Measurements from ENCODE around the gene ZMYND8. TPM values are rescaled to one million over a fixed set of nuclear protein-coding genes. Genes with fewer than 3 reads are reported as not detected.

Gene ZMYND8
- total RNA-seq, 2 donors from 2014 or later: 42.1 to 65.7 TPM

DNA sequence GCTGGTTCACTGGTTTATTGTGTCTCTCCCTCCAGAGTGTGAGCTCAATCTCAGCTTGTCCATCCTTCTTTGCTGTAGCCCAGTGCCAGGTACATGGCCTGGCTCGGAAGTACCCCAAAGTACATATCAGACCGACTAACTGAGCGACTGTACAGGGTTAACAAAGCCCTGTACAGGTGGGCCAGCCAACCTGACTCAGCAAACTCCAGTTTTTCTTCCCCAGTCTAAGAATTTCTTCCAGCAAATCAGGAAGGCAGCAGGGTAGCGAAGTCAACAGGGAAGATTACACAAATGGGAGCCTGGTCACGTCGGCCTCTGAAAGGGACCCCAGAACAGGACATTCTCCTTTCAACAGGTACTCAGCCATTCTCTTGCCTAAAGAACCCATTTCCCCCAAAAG lies 31.3 kb downstream of the ZMYND8 start:
- H3K4me3 Mint-ChIP-seq: no peak overlapping the region
- no peaks in the 10 kb centered on the region for H3K9me3 Mint-ChIP-seq
- H3K4me1 Mint-ChIP-seq (ENCODE audit: low read depth in 2 of 2): peaks cover 23% of the 10 kb centered on the region in 2 donors
- H3K36me3 Mint-ChIP-seq: no peaks in the 10 kb centered on the region
- DNase-seq (ENCODE audit: low spot score) (no peak), ATAC-seq (no peak)
- peak overlapping the region; percentile 31 to 65 for H3K27ac Mint-ChIP-seq
- no peaks in the 10 kb centered on the region for H3K27me3 Mint-ChIP-seq

DNA sequence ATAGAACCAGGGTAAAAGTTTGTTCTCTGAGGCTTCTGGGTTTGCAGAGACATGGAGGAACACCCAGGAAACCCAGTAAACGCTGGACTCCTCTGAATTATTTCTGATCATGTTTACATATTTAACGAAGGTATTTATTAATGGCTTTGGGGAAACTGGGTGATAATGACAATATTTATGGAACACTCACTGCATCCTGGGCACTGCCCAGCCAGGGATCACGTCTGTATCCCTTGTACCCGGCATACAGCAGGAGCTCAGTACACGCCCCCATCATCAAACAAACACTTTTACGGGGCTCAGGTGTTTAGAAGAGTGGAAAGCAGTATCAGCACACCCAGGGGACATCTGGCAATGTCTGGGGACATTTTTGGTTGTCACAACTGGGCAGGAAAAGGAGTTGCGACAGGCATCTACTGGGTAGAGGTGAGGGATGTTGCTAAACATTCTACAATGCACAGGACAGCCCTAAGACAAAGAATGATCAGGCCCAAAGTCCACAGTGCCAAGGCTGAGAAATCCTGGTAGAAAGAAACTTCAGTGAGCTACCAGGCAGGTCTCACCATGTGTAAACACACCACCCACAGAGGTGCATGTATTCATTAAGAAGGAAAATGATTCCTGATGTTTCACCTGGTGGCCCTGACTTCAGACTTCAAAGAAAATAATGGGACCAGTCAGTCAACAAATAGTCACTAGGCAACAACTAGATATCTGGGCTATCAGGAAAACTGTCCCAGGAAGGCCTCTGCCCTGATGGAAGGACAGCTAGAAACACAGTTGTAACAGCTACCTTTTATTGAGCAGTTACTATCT lies 35.3 kb downstream of the ZMYND8 start:
- Mint-ChIP-seq H3K9me3 (no peaks in the 10 kb centered on the region), H3K36me3 (no peaks in the 10 kb centered on the region), H3K27ac (peak overlapping the region; percentile 98 to 99), H3K4me3 (peak overlapping the region; percentile 63), H3K27me3 (no peaks in the 10 kb centered on the region), H3K4me1 (ENCODE audit: low read depth in 2 of 2) (peaks cover 46 to 56% of the 10 kb centered on the region in 2 donors)
- ATAC-seq: peak in 1 of 2 donors; percentile 62
- DNase-seq (ENCODE audit: low spot score): no peak

GRCh38 chr20:47319517-47320252 lies 36.8 kb downstream of the ZMYND8 start:
- Mint-ChIP-seq H3K9me3 (no peaks in the 10 kb centered on the region), H3K36me3 (no peaks in the 10 kb centered on the region), H3K4me1 (ENCODE audit: low read depth in 2 of 2) (peaks cover 52 to 61% of the 10 kb centered on the region in 2 donors), H3K27me3 (no peaks in the 10 kb centered on the region), H3K27ac (peak overlapping the region; percentile 98 to 99), H3K4me3 (peak overlapping the region; percentile 82)
- DNase-seq (ENCODE audit: low spot score) (no peak), ATAC-seq (no peak)

DNA sequence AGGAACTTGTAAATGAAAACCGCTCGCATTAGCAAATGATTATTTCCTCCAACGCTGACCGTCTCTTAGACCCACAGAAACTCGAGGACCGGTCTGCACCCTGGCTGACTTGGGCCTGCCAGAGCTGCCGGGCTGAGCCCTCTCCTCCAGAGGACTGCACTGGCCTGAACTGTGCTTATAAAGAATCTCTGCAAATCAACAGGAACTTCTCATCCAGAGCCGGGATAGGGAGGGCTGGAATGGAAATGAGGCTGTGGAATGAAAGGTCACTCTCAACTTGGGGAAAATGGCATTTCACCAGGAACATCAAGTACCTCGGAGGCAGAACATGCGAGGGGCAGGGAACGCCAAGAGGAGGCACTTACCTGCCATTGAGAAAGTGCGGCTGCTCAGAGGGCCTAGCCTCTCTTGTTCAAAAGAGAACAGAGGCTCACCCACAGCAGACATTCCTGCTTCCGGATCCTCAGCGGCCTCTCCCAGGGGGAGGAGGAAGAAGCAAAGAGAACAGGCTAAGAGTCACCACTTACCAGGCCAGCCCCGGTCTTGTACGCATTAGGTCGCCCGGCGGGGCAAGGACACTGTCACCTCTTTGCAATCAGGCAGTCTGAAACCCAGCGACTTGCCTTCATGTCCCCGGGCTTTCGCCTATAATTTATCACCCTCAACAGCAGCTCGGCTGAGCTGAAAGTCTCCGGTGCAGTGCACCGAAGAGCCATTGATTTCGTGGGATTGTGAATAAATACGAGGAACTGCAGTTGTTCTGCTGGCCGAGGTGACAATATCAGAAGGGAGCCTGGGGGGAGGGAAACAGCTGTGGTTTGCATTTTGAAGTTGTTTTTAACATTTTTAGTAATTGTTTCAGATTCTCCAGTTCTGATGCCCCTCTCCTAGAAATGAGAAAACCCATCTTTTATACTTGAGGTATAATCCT lies 37.6 kb downstream of the ZMYND8 start:
- H3K27me3 Mint-ChIP-seq: no peaks in the 10 kb centered on the region
- H3K4me1 Mint-ChIP-seq (ENCODE audit: low read depth in 2 of 2): peaks cover 57% of the 10 kb centered on the region in 2 donors
- H3K27ac Mint-ChIP-seq: peak overlapping the region; percentile 98 to 99
- ATAC-seq: peak; percentile 40 to 67
- no peaks in the 10 kb centered on the region for H3K36me3 Mint-ChIP-seq
- peak overlapping the region; percentile 82 for H3K4me3 Mint-ChIP-seq
- no peaks in the 10 kb centered on the region for H3K9me3 Mint-ChIP-seq
- DNase-seq (ENCODE audit: low spot score): peak; percentile 62

DNA sequence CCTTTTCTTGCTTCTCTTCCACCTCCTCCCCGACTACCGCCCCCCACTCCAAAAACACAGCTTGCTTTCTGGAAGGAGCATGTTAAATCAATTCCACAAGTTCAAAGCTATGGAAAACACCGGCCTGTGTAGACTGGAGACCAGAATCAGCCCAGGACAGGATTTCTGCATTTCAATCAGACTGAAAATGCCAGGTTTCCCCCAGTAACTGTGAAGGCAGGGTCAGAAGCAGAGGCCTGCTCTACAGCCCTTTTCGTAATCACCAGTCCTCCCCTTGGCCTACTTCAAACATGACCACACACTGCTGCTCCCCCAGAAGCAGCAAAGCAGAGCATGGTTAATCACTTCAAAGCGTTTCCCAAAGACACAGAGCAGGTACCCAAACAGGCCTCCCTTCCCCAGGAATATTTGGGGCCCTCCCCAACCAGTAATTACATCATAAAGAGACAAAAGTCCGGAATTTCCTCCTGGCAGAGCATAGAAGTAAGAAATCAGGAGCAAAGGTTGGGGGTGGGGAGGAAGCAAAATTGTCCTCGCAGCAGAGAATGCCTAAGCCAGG lies 38.4 kb downstream of the ZMYND8 start:
- Mint-ChIP-seq H3K36me3 (no peaks in the 10 kb centered on the region), H3K4me3 (peak overlapping the region; percentile 82), H3K27ac (peak overlapping the region; percentile 98 to 99), H3K9me3 (no peaks in the 10 kb centered on the region), H3K27me3 (no peaks in the 10 kb centered on the region), H3K4me1 (ENCODE audit: low read depth in 2 of 2) (peaks cover 57% of the 10 kb centered on the region in 2 donors)
- no peak for DNase-seq (ENCODE audit: low spot score)
- ATAC-seq: peak; percentile 32 to 43

GRCh38 chr20:47317127-47317895 lies 39.2 kb downstream of the ZMYND8 start:
- ATAC-seq (peak; percentile 81 to 87), DNase-seq (ENCODE audit: low spot score) (peak; percentile 77)
- Mint-ChIP-seq H3K4me1 (ENCODE audit: low read depth in 2 of 2) (peaks cover 54 to 57% of the 10 kb centered on the region in 2 donors), H3K4me3 (peak overlapping the region; percentile 82), H3K27me3 (no peaks in the 10 kb centered on the region), H3K9me3 (no peaks in the 10 kb centered on the region), H3K36me3 (no peaks in the 10 kb centered on the region), H3K27ac (peak overlapping the region; percentile 98 to 99)

DNA sequence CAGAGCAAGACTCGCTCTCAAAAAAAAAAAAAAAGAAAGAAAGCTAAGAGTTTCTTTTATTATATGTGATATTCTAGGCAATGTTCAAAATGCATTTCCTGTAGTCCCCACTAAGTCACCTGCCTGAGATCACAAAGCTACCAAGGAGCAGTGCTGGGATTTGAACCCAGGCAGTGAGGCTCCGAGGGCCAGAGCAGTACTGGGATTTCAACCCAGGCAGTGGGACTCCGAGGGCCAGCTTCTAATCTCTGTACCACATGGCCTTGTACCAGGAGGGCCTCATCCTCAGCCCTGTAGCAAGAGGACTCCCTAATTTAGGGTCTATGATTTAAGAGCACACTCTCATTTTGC lies 39.7 kb downstream of the ZMYND8 start:
- Mint-ChIP-seq H3K4me3 (peak overlapping the region; percentile 82), H3K9me3 (no peaks in the 10 kb centered on the region), H3K27me3 (no peaks in the 10 kb centered on the region), H3K4me1 (ENCODE audit: low read depth in 2 of 2) (peaks cover 57 to 58% of the 10 kb centered on the region in 2 donors), H3K27ac (peak overlapping the region; percentile 98 to 99), H3K36me3 (no peaks in the 10 kb centered on the region)
- DNase-seq (ENCODE audit: low spot score): no peak
- peak in 1 of 2 donors; percentile 12 for ATAC-seq

GRCh38 chr20:47315339-47316056 lies 41.0 kb downstream of the ZMYND8 start:
- Mint-ChIP-seq H3K36me3 (no peaks in the 10 kb centered on the region), H3K9me3 (no peaks in the 10 kb centered on the region), H3K27me3 (no peaks in the 10 kb centered on the region), H3K27ac (peak overlapping the region; percentile 98 to 99), H3K4me3 (peak overlapping the region; percentile 38), H3K4me1 (ENCODE audit: low read depth in 2 of 2) (peaks cover 47 to 54% of the 10 kb centered on the region in 2 donors)
- ATAC-seq (no peak), DNase-seq (ENCODE audit: low spot score) (no peak)

GRCh38 chr20:47314647-47315338 lies 41.7 kb downstream of the ZMYND8 start:
- H3K4me3 Mint-ChIP-seq: peak overlapping the region; percentile 2
- no peaks in the 10 kb centered on the region for H3K9me3 Mint-ChIP-seq
- DNase-seq (ENCODE audit: low spot score) (no peak), ATAC-seq (no peak)
- H3K36me3 Mint-ChIP-seq: no peaks in the 10 kb centered on the region
- H3K27ac Mint-ChIP-seq: peak overlapping the region; percentile 98 to 99
- no peaks in the 10 kb centered on the region for H3K27me3 Mint-ChIP-seq
- H3K4me1 Mint-ChIP-seq (ENCODE audit: low read depth in 2 of 2): peaks cover 41 to 50% of the 10 kb centered on the region in 2 donors

DNA sequence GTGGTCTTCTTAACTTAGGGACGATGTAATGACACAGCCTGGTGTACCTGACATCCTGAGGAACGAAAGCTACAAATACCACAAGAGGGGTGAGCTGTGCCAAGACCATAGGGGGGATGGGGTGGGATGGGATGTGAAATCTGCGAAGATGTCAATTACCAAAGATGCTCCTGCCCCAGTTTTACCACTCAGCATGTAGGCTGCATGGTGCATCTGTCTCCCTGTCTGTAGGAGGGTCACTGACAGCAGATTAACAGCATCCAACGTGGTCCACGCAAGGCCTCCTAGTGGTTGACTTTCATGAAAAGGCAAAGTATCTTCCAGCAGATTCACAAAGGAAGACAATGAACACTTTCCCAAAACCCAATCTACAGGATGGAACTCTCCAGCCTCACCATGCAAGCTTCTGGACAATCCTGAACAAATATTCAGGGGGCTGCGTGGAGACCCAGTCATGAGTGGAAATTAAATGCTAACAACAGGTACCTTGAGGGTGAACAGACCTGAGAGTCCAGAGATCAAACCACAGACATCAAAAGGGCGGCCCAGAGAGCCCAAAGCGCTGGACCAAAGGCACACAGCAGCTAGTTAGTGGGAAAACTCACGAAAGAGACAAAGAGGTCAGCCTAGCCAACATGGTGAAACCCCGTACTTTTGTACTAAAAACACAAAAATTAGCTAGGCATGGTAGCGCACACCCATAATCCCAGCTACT lies 44.4 kb downstream of the ZMYND8 start:
- ATAC-seq: no peak
- no peak for DNase-seq (ENCODE audit: low spot score)
- H3K4me1 Mint-ChIP-seq (ENCODE audit: low read depth in 2 of 2): peaks cover 23 to 31% of the 10 kb centered on the region in 2 donors
- H3K9me3 Mint-ChIP-seq: no peaks in the 10 kb centered on the region
- H3K4me3 Mint-ChIP-seq: no peak overlapping the region
- H3K36me3 Mint-ChIP-seq: no peaks in the 10 kb centered on the region
- peak overlapping the region in 1 of 2 donors; percentile 58 for H3K27ac Mint-ChIP-seq
- no peaks in the 10 kb centered on the region for H3K27me3 Mint-ChIP-seq

DNA sequence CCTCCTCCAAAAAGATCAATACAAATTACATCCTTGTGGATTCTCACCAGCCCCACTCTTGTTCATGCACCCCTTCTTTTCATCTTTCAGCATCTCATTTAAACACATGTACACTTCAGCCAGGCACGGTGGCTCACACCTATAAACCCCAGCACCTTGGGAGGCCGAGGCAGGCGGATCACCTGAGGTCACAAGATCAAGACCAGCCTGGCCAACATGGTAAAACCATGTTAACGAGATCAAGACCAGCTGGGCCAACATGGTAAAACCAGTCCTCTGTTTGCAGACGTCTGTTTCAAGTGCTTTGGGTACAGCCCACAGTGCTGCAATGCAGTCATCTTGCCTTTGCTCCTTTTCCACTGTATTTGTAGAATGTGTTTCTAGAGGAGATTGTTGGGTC lies 45.3 kb downstream of the ZMYND8 start:
- H3K4me3 Mint-ChIP-seq: no peak overlapping the region
- peaks cover 24 to 35% of the 10 kb centered on the region in 2 donors for H3K4me1 Mint-ChIP-seq (ENCODE audit: low read depth in 2 of 2)
- DNase-seq (ENCODE audit: low spot score) (no peak), ATAC-seq (no peak)
- peaks cover 6% of the 10 kb centered on the region for H3K36me3 Mint-ChIP-seq
- no peaks in the 10 kb centered on the region for H3K9me3 Mint-ChIP-seq
- no peaks in the 10 kb centered on the region for H3K27me3 Mint-ChIP-seq
- peak overlapping the region in 1 of 2 donors; percentile 78 for H3K27ac Mint-ChIP-seq

Measured in natural killer cell treated with Interleukin-12 subunit alpha and Interleukin-12 subunit beta and Interleukin-15 and Interleukin-18, amount 100 ng/mL, for 72 hours (primary cell).